Stimulated activated CD8-positive, alpha-beta memory T cell treated with anti-CD3 and anti-CD28 coated beads, Interleukin-12 subunit alpha, Interleukin-12 subunit beta, amount 100 ng/mL, for 24 hours (primary cell): ENCODE data around the gene PLVAP.

Source experiments
- DNase-seq: peaks from one replicate; pipeline ENCODE4 v3.0.0-alpha.2; 2020; ENCODE audit errors: extremely low read depth

Gene PLVAP

DNA sequence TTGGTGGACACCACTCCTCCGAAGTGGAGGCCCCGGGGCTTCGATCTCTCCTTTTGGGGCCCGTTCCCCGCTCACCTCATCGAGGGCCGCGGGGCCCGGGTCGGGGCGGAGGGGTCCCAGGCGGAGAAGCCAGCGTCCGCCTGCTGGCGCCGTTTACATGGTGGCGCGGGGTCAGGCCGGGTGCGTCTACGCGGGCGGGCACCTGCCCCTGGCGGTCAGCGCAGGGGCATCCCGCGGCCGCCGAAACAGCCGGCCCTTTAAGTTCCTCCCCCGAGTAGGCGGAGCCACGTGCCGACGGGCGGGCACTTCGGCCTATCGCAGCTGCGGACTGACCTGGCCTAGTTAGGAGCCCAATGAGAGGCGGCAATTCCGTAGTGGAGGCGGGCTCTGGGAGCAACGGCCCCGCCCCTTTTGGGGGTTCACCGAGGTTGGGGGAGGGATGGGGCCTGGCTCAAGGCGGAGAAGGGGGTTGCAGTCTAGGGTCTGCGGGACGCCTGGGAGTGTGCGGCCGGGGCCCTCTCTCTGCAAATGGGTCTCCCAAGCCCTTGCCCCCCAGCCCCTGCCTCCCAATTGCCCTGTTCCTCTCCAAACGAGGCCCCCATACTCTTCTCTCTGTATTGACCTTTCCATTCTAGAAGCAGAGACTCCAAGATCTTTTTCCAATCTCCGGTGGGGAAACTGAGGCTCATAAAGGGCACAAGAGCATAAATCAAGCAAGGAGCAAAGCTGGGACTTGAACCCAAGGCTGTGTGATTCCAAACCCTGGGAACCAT lies 73.8 kb downstream of the PLVAP start, which contains the start of gene ABHD8:
Gene ABHD8 (minus strand): TSS at position 259 of the 773 bp plus-strand sequence. CDS start 1,809 bp downstream, outside the sequence.
- DNase-seq: peak; percentile 80

DNA sequence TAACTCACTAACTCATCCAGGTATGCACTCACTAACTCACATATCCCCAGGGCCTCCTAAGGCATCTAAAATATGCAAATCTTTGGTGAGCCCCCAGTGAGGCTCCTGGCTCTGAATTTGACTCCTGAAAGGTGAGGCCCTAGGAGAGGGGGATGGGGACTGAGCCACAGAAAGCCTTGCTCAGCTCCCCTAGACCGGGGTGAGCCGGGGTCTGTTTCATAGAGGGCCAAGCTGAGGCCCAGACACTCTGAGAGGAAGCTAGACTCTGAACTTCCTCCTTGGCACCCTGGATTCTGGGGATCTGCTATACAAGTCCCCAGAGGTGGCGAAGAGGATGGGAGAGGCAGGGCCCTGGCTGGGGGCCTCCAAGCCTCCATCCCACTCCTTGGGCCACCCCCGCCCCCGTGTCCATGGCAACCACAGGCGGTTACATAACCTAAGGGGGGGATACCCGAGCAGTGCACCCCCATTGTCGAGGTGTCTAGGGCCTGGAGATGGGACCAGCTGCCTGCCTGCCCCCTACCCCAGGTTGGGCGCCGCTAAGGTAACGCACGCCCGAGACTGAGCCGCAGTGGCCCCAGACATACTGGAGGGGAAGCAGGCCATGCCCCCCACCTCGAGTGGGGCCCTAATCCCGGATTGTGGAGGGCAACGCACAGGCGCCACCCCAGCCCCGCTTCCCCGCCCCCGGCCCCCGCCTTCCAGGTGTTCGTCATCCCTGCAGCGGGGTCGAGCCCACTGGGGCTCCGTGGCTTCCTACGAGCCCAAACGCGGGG lies 74.6 kb downstream of the PLVAP start:
- DNase-seq: no peak
